Activated naive CD8-positive, alpha-beta T cell treated with anti-CD3 and anti-CD28 coated beads for 36 hours (primary cell): ENCODE measurements around the gene LIG4. TPM values are rescaled to one million over a fixed set of nuclear protein-coding genes. Genes with fewer than 3 reads are reported as not detected.

Experiments
- DNase-seq: peaks from one replicate; pipeline ENCODE4 v3.0.0; 2021
- H3K27ac Mint-ChIP-seq: one replicate; pipeline ENCODE4 v1.8.0; 2022; ENCODE audit warnings: mild to moderate bottlenecking, moderate library complexity, mixed read lengths
- H3K27me3 Mint-ChIP-seq: one replicate; pipeline ENCODE4 v1.8.0; 2022; ENCODE audit warnings: mild to moderate bottlenecking, mixed read lengths
- H3K36me3 Mint-ChIP-seq: one replicate; pipeline ENCODE4 v1.8.0; 2021; ENCODE audit warnings: mild to moderate bottlenecking, mixed read lengths
- H3K4me1 Mint-ChIP-seq: one replicate; pipeline ENCODE4 v1.8.0; 2021; ENCODE audit warnings: mixed read lengths
- H3K4me3 Mint-ChIP-seq: one replicate; pipeline ENCODE4 v1.8.0; 2022; ENCODE audit warnings: mild to moderate bottlenecking, moderate library complexity, mixed read lengths
- H3K9me3 Mint-ChIP-seq: one replicate; pipeline ENCODE4 v1.8.0; 2022; ENCODE audit warnings: mixed read lengths
- total RNA-seq, 2 experiments: library from RNA; stranded (reverse); gene quantifications; one replicate each; pipeline ENCODE4 v1.2.3, GENCODE V29; 2021

LIG4 gene
- total RNA-seq, 2 experiments from 2014 or later, result 8.9 to 9.1 TPM

GRCh38 chr13:108213946-108214345 lies 1.4 kb downstream of the LIG4 start:
- DNase-seq, result no peak
- peak overlapping the region; percentile 58 for H3K27ac Mint-ChIP-seq

GRCh38 chr13:108212886-108213285 lies 2.5 kb downstream of the LIG4 start:
- Mint-ChIP-seq H3K4me3 (no peak overlapping the region), H3K36me3 (peaks cover 48% of the 10 kb centered on the region), H3K27me3 (no peaks in the 10 kb centered on the region), H3K4me1 (peaks cover 22% of the 10 kb centered on the region), H3K27ac (peak overlapping the region; percentile 42), H3K9me3 (peaks cover 21% of the 10 kb centered on the region)
- DNase-seq, result no peak

More at GRCh38 chr13:108213946-108214345, 1.4 kb downstream of the LIG4 start:
- Mint-ChIP-seq H3K36me3 (peaks cover 42% of the 10 kb centered on the region), H3K27me3 (peaks cover 4% of the 10 kb centered on the region), H3K4me3 (peak overlapping the region; percentile 79), H3K4me1 (peaks cover 22% of the 10 kb centered on the region), H3K9me3 (peaks cover 15% of the 10 kb centered on the region)

- peaks cover 11% of the 10 kb centered on the region for H3K4me1 Mint-ChIP-seq
Measured at GRCh38 chr13:108210551-108210950, 4.8 kb downstream of the LIG4 start.

GRCh38 chr13:108200781-108201398 lies 14.4 kb downstream of the LIG4 start:
- Mint-ChIP-seq H3K4me1 (peaks cover 11% of the 10 kb centered on the region), H3K4me3 (no peak overlapping the region), H3K36me3 (peaks cover 3% of the 10 kb centered on the region), H3K27me3 (peaks cover 24% of the 10 kb centered on the region), H3K27ac (no peak overlapping the region), H3K9me3 (peaks cover 7% of the 10 kb centered on the region)
- DNase-seq, result no peak

More at GRCh38 chr13:108210551-108210950, 4.8 kb downstream of the LIG4 start:
- H3K9me3 Mint-ChIP-seq, result peaks cover 24% of the 10 kb centered on the region
- no peak for DNase-seq
- H3K4me3 Mint-ChIP-seq, result no peak overlapping the region
- H3K36me3 Mint-ChIP-seq, result peaks cover 52% of the 10 kb centered on the region
- no peak overlapping the region for H3K27ac Mint-ChIP-seq
- H3K27me3 Mint-ChIP-seq, result no peaks in the 10 kb centered on the region

GRCh38 chr13:108195861-108196260 lies 19.5 kb downstream of the LIG4 start:
- peaks cover 13% of the 10 kb centered on the region for H3K9me3 Mint-ChIP-seq
- peaks cover 9% of the 10 kb centered on the region for H3K36me3 Mint-ChIP-seq
- DNase-seq, result no peak
- no peaks in the 10 kb centered on the region for H3K4me1 Mint-ChIP-seq
- peaks cover 13% of the 10 kb centered on the region for H3K27me3 Mint-ChIP-seq
- H3K4me3 Mint-ChIP-seq, result no peak overlapping the region
- H3K27ac Mint-ChIP-seq, result no peak overlapping the region

- Mint-ChIP-seq H3K4me3 (no peak overlapping the region), H3K4me1 (no peaks in the 10 kb centered on the region), H3K36me3 (peaks cover 9% of the 10 kb centered on the region)
Measured at GRCh38 chr13:108195146-108195545, 20.2 kb downstream of the LIG4 start.

GRCh38 chr13:108194435-108194936 lies 20.9 kb downstream of the LIG4 start:
- no peak for DNase-seq
- peaks cover 13% of the 10 kb centered on the region for H3K27me3 Mint-ChIP-seq
- no peaks in the 10 kb centered on the region for H3K4me1 Mint-ChIP-seq
- H3K27ac Mint-ChIP-seq, result no peak overlapping the region
- no peak overlapping the region for H3K4me3 Mint-ChIP-seq
- peaks cover 9% of the 10 kb centered on the region for H3K36me3 Mint-ChIP-seq
- H3K9me3 Mint-ChIP-seq, result peaks cover 14% of the 10 kb centered on the region

More at GRCh38 chr13:108195146-108195545, 20.2 kb downstream of the LIG4 start:
- peaks cover 14% of the 10 kb centered on the region for H3K9me3 Mint-ChIP-seq
- H3K27ac Mint-ChIP-seq, result no peak overlapping the region
- no peak for DNase-seq
- H3K27me3 Mint-ChIP-seq, result peaks cover 13% of the 10 kb centered on the region

- H3K4me1 Mint-ChIP-seq, result no peaks in the 10 kb centered on the region
- no peak overlapping the region for H3K4me3 Mint-ChIP-seq
- H3K9me3 Mint-ChIP-seq, result peaks cover 14% of the 10 kb centered on the region
- DNase-seq, result no peak
- no peak overlapping the region for H3K27ac Mint-ChIP-seq
- peaks cover 9% of the 10 kb centered on the region for H3K36me3 Mint-ChIP-seq
- H3K27me3 Mint-ChIP-seq, result peaks cover 10% of the 10 kb centered on the region
Measured at GRCh38 chr13:108193806-108194205, 21.5 kb downstream of the LIG4 start.

GRCh38 chr13:108190897-108191296 lies 24.4 kb downstream of the LIG4 start:
- Mint-ChIP-seq H3K27ac (no peak overlapping the region), H3K4me3 (no peak overlapping the region), H3K27me3 (peaks cover 5% of the 10 kb centered on the region), H3K36me3 (peaks cover 5% of the 10 kb centered on the region), H3K9me3 (peaks cover 7% of the 10 kb centered on the region), H3K4me1 (no peaks in the 10 kb centered on the region)
- DNase-seq, result no peak

- Mint-ChIP-seq H3K27ac (no peak overlapping the region), H3K27me3 (peaks cover 5% of the 10 kb centered on the region), H3K9me3 (peaks cover 1% of the 10 kb centered on the region), H3K4me1 (no peaks in the 10 kb centered on the region), H3K4me3 (no peak overlapping the region), H3K36me3 (no peaks in the 10 kb centered on the region)
- DNase-seq, result no peak
Measured at GRCh38 chr13:108188260-108188659, 27.1 kb downstream of the LIG4 start.

- no peak for DNase-seq
- Mint-ChIP-seq H3K27me3 (peaks cover 5% of the 10 kb centered on the region), H3K4me1 (no peaks in the 10 kb centered on the region), H3K9me3 (no peaks in the 10 kb centered on the region), H3K27ac (peak overlapping the region; percentile 40), H3K4me3 (no peak overlapping the region), H3K36me3 (no peaks in the 10 kb centered on the region)
Measured at GRCh38 chr13:108185223-108185622, 30.1 kb downstream of the LIG4 start.

GRCh38 chr13:108182652-108183051 lies 32.7 kb downstream of the LIG4 start:
- Mint-ChIP-seq H3K4me1 (no peaks in the 10 kb centered on the region), H3K27me3 (no peaks in the 10 kb centered on the region), H3K9me3 (no peaks in the 10 kb centered on the region), H3K27ac (no peak overlapping the region), H3K4me3 (no peak overlapping the region), H3K36me3 (no peaks in the 10 kb centered on the region)
- DNase-seq, result no peak

GRCh38 chr13:108178078-108178477 lies 37.3 kb downstream of the LIG4 start:
- H3K27me3 Mint-ChIP-seq, result peaks cover 3% of the 10 kb centered on the region
- H3K36me3 Mint-ChIP-seq, result no peaks in the 10 kb centered on the region
- no peak overlapping the region for H3K4me3 Mint-ChIP-seq
- no peaks in the 10 kb centered on the region for H3K4me1 Mint-ChIP-seq
- H3K27ac Mint-ChIP-seq, result no peak overlapping the region
- no peak for DNase-seq
- H3K9me3 Mint-ChIP-seq, result peaks cover 6% of the 10 kb centered on the region

GRCh38 chr13:108176685-108177274 lies 38.6 kb downstream of the LIG4 start:
- Mint-ChIP-seq H3K36me3 (no peaks in the 10 kb centered on the region), H3K27ac (no peak overlapping the region), H3K4me3 (no peak overlapping the region), H3K9me3 (peaks cover 9% of the 10 kb centered on the region), H3K27me3 (peaks cover 3% of the 10 kb centered on the region), H3K4me1 (no peaks in the 10 kb centered on the region)
- DNase-seq, result peak; percentile 44

GRCh38 chr13:108168929-108169328 lies 46.4 kb downstream of the LIG4 start:
- Mint-ChIP-seq H3K9me3 (peaks cover 21% of the 10 kb centered on the region), H3K4me1 (no peaks in the 10 kb centered on the region), H3K27ac (no peak overlapping the region)

GRCh38 chr13:108166078-108166477 lies 49.3 kb downstream of the LIG4 start:
- no peaks in the 10 kb centered on the region for H3K27me3 Mint-ChIP-seq
- no peak overlapping the region for H3K4me3 Mint-ChIP-seq
- H3K36me3 Mint-ChIP-seq, result peaks cover 2% of the 10 kb centered on the region
- no peak overlapping the region for H3K27ac Mint-ChIP-seq
- no peaks in the 10 kb centered on the region for H3K4me1 Mint-ChIP-seq
- H3K9me3 Mint-ChIP-seq, result peaks cover 8% of the 10 kb centered on the region
- no peak for DNase-seq

More at GRCh38 chr13:108168929-108169328, 46.4 kb downstream of the LIG4 start:
- H3K27me3 Mint-ChIP-seq, result no peaks in the 10 kb centered on the region
- H3K36me3 Mint-ChIP-seq, result peaks cover 6% of the 10 kb centered on the region
- H3K4me3 Mint-ChIP-seq, result no peak overlapping the region
- DNase-seq, result no peak
